NCI-H460 (cell line): ENCODE data around the gene CALML6. TPM values are rescaled to one million over a fixed set of nuclear protein-coding genes. Genes with fewer than 3 reads are reported as not detected.
"Not testable (repeated sequence)": the region's sequence is repeated elsewhere in the genome, so short reads cannot be mapped to it uniquely, and the experiment has no call there.

Experiments used
- DNase-seq: peaks from one replicate; pipeline ENCODE4 v3.0.0-alpha.2; 2016; ENCODE audit warnings: low read depth; ENCODE audit errors: extremely low read depth
- polyA plus RNA-seq: library from polyadenylated mRNA; depleted of rRNA; stranded (reverse); fragments of >200 nt; gene quantifications from 2 replicates; pipeline ENCODE4 v1.2.3, GENCODE V29; 2014; cell fraction: nucleus; rRNA removed
- total RNA-seq: library from RNA; depleted of rRNA; stranded (reverse); fragments of >200 nt; shearing (Covaris generic); gene quantifications from 2 replicates; pipeline ENCODE4 v1.2.3, GENCODE V29; 2014; rRNA removed

The CALML6 gene
- 0.12 and 0.77 TPM in 2 replicates for total RNA-seq
- 3.1 TPM in 2 replicates for polyA plus RNA-seq

- no peak for DNase-seq
Observed at GRCh38 chr1:1914971-1915692, at the start of gene CALML6. TSS of gene CALML6 (plus strand) at chr1:1915260. CDS start at chr1:1915281, 21 bp downstream.

- no peak for DNase-seq
Observed at GRCh38 chr1:1867164-1867563, 47.9 kb upstream of the CALML6 start.

GRCh38 chr1:1869469-1869868 is 45.6 kb upstream of the CALML6 start:
- no peak for DNase-seq

- DNase-seq, result no peak
Observed at GRCh38 chr1:1872329-1872994, 42.6 kb upstream of the CALML6 start.

- no peak for DNase-seq
Observed at GRCh38 chr1:1873186-1873585, 41.9 kb upstream of the CALML6 start.

- DNase-seq, result no peak
Observed at GRCh38 chr1:1874901-1875300, 40.2 kb upstream of the CALML6 start.

GRCh38 chr1:1875932-1876331 is 39.1 kb upstream of the CALML6 start:
- no peak for DNase-seq

GRCh38 chr1:1876335-1876930 is 38.6 kb upstream of the CALML6 start:
- no peak for DNase-seq

- no peak for DNase-seq
Observed at GRCh38 chr1:1877865-1878436, 37.1 kb upstream of the CALML6 start.

- DNase-seq, result no peak
Observed at GRCh38 chr1:1879942-1880341, 35.1 kb upstream of the CALML6 start.

GRCh38 chr1:1880617-1881312 is 34.3 kb upstream of the CALML6 start:
- no peak for DNase-seq

- DNase-seq, result no peak
Observed at GRCh38 chr1:1881727-1882126, 33.3 kb upstream of the CALML6 start.

GRCh38 chr1:1883092-1883873 is 31.8 kb upstream of the CALML6 start:
- DNase-seq, result no peak

GRCh38 chr1:1883890-1884289 is 31.2 kb upstream of the CALML6 start:
- DNase-seq, result not testable (repeated sequence)

- no peak for DNase-seq
Observed at GRCh38 chr1:1889090-1889750, 25.8 kb upstream of the CALML6 start.

- DNase-seq, result no peak
Observed at GRCh38 chr1:1889847-1890505, 25.1 kb upstream of the CALML6 start.

- peak; percentile 70 for DNase-seq
Observed at GRCh38 chr1:1890506-1891348, 24.3 kb upstream of the CALML6 start, which contains the start of gene GNB1. TSS of gene GNB1 (minus strand) at chr1:1891087. CDS start at chr1:1825453, 65,634 bp downstream.
